Measurements from ENCODE around the gene NDST3.
A peak's percentile ranks its signal among the peaks of the same experiment; 100 is the strongest.

NDST3 gene

DNA sequence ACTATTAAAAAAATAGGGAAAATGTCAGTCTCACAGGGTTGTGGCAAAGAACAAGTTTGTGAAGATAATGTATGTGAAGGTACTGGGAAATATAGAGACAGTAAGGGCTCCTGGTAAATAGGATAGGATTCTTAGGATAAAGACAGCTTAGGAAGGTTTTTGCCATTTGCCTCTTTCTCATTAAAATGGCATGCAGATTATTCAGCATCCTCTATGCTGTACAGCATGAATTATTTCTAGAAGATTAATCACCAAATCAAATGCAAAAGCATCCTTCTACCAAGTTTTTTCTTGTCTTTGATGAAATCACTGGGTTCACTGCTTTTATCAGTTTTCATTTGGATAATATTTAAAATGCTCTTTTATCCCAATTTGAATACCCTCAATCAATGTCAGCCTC, 142.8 kb downstream of the NDST3 start:
- Histone ChIP-seq H3K23ac (ENCODE audit: low read depth, low read length, poor library complexity) (no peak overlapping the region), H3K4me1 (ENCODE audit: control insufficient read depth in 2 of 2, insufficient read depth in 1 of 2, low read depth in 1 of 2, low read length in 2 of 2) (no peaks in the 10 kb centered on the region), H3K4ac (ENCODE audit: low read length) (no peak overlapping the region), H2BK120ac (ENCODE audit: low read depth, low read length) (no peak overlapping the region), H3K4me2 (ENCODE audit: insufficient read depth, low read length, poor library complexity, severe bottlenecking) (no peak overlapping the region), H3K9ac (ENCODE audit: low read depth, low read length, poor library complexity) (no peak overlapping the region), H2AK5ac (ENCODE audit: low read depth, low read length) (no peak overlapping the region), H3K79me1 (ENCODE audit: low read depth, low read length) (no peaks in the 10 kb centered on the region), H3K36me3 (replicated peaks in 1 of 2; ENCODE audit: control insufficient read depth in 2 of 2, insufficient read depth in 2 of 2, low read length in 2 of 2) (no peaks in the 10 kb centered on the region), H3K18ac (ENCODE audit: low read length) (no peak overlapping the region), H3K27ac (replicated peaks; ENCODE audit: low read length) (no peak overlapping the region), H2AFZ (ENCODE audit: low read length) (no peak overlapping the region), H4K8ac (ENCODE audit: low read depth, low read length) (no peak overlapping the region), H2BK12ac (ENCODE audit: low read length) (no peak overlapping the region), H2BK15ac (ENCODE audit: low read length) (no peak overlapping the region), H3K27me3 (ENCODE audit: control insufficient read depth in 3 of 3, insufficient read depth in 3 of 3, low read depth in 1 of 3, low read length in 3 of 3) (no peaks in the 10 kb centered on the region), H2BK5ac (ENCODE audit: low read length) (no peak overlapping the region), H4K91ac (ENCODE audit: low read depth, low read length, poor library complexity) (no peak overlapping the region), H3K9me3 (replicated peaks in 1 of 2; ENCODE audit: control insufficient read depth in 2 of 2, insufficient read depth in 1 of 2, low read depth in 1 of 2, low read length in 2 of 2) (no peaks in the 10 kb centered on the region), H3K4me3 (ENCODE audit: low read length in 2 of 2) (no peak overlapping the region), H3K14ac (ENCODE audit: low read length) (no peak overlapping the region)
- DNase-seq (ENCODE audit: low spot score) = no peak

DNA sequence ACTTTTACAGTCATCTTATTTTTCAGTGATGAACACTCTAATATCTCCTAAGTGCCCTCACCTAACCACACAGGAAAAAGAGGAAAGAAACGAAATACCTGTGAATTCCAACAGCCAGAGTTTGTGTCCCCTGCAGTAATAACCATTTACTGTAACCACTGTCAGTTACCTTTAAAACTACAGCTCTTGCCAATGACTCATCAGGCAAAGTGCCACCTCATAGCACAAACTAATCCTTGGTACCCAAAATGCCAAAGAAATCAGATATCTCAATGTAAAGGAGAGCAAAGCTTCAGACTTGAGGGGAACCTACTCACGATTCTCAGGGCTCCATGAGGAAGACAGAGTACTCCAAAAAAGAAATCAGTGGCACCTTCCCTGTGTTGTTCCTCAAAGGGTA, 146.5 kb downstream of the NDST3 start:
- Histone ChIP-seq H3K4me2 (ENCODE audit: insufficient read depth, low read length, poor library complexity, severe bottlenecking) (no peak overlapping the region), H3K4me1 (ENCODE audit: control insufficient read depth in 2 of 2, insufficient read depth in 1 of 2, low read depth in 1 of 2, low read length in 2 of 2) (no peaks in the 10 kb centered on the region), H3K9me3 (replicated peaks in 1 of 2; ENCODE audit: control insufficient read depth in 2 of 2, insufficient read depth in 1 of 2, low read depth in 1 of 2, low read length in 2 of 2) (no peaks in the 10 kb centered on the region), H3K27me3 (ENCODE audit: control insufficient read depth in 3 of 3, insufficient read depth in 3 of 3, low read depth in 1 of 3, low read length in 3 of 3) (no peaks in the 10 kb centered on the region), H2AFZ (ENCODE audit: low read length) (no peak overlapping the region), H3K14ac (ENCODE audit: low read length) (no peak overlapping the region), H3K9ac (ENCODE audit: low read depth, low read length, poor library complexity) (no peak overlapping the region), H3K79me1 (ENCODE audit: low read depth, low read length) (no peaks in the 10 kb centered on the region), H2AK5ac (ENCODE audit: low read depth, low read length) (no peak overlapping the region), H4K8ac (ENCODE audit: low read depth, low read length) (no peak overlapping the region), H3K4ac (ENCODE audit: low read length) (no peak overlapping the region), H3K36me3 (replicated peaks in 1 of 2; ENCODE audit: control insufficient read depth in 2 of 2, insufficient read depth in 2 of 2, low read length in 2 of 2) (no peaks in the 10 kb centered on the region), H3K27ac (replicated peaks; ENCODE audit: low read length) (no peak overlapping the region), H2BK120ac (ENCODE audit: low read depth, low read length) (no peak overlapping the region), H3K4me3 (ENCODE audit: low read length in 2 of 2) (no peak overlapping the region), H3K18ac (ENCODE audit: low read length) (no peak overlapping the region), H3K23ac (ENCODE audit: low read depth, low read length, poor library complexity) (no peak overlapping the region), H2BK12ac (ENCODE audit: low read length) (no peak overlapping the region), H2BK15ac (ENCODE audit: low read length) (no peak overlapping the region), H2BK5ac (ENCODE audit: low read length) (no peak overlapping the region), H4K91ac (ENCODE audit: low read depth, low read length, poor library complexity) (no peak overlapping the region)
- DNase-seq (ENCODE audit: low spot score) = no peak
- WGBS, 2 donors (ENCODE audit: extremely low coverage in 2 of 2, insufficient read length in 2 of 2, insufficient replicate concordance in 1 of 2) = no CpG with 5 or more reads among the region's 2 CpGs

DNA sequence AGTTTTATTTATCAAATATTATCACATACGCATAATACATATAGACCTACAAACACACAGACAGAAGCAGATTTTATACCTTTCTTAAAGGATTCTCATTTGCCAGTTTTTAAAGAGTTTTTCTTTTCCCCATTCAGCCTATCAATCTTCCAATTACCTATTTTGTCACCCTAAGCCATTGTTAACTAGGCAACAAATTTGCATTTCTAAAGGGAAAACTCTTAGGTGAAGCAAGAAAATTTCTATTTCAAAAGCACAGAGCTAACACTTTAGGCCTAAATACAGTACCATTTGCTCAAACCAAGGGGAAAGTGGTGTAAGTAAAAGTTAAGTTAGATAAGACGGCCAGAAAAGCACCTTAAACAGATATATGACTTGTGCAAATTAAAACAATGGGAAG, 156.6 kb downstream of the NDST3 start:
- Histone ChIP-seq H3K14ac (ENCODE audit: low read length) (no peak overlapping the region), H3K23ac (ENCODE audit: low read depth, low read length, poor library complexity) (no peak overlapping the region)
- 100% methylated on average over 1 of the region's 2 CpGs; no CpG with 5 or more reads in 1 of the 2 donors for WGBS, 2 donors (ENCODE audit: extremely low coverage in 2 of 2, insufficient read length in 2 of 2, insufficient replicate concordance in 1 of 2)

DNA sequence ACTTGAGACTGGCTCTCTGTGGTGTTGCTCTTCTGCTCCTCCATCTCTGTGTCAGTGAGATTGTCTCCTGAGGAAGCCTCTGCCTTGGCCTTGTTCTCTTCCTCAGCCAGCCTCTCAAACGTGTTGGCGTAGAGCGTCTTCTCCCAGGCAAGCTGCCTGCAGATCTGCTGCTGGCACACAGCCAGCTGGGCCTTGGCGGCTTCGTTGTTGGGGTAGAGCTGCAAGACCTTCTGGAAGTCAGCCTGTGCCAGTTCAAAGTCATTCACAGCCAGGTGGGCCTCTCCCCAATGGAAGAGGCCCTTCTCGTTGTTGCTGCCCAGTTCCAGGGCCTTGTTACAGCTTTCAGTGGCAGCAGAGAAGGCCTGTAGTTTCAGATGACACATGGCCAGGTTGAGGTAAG, 159.1 kb downstream of the NDST3 start:
- no peaks in the 10 kb centered on the region for H3K4me1 ChIP-seq (ENCODE audit: control insufficient read depth in 2 of 2, insufficient read depth in 1 of 2, low read depth in 1 of 2, low read length in 2 of 2)
- no CpG with 5 or more reads among the region's 6 CpGs for WGBS, 2 donors (ENCODE audit: extremely low coverage in 2 of 2, insufficient read length in 2 of 2, insufficient replicate concordance in 1 of 2)
- H3K9me3 ChIP-seq (replicated peaks in 1 of 2; ENCODE audit: control insufficient read depth in 2 of 2, insufficient read depth in 1 of 2, low read depth in 1 of 2, low read length in 2 of 2) = peaks cover 0 to 2% of the 10 kb centered on the region in 2 donors

More for the DNA sequence above, 156.6 kb downstream of the NDST3 start:
- no peak overlapping the region for H3K4ac ChIP-seq (ENCODE audit: low read length)
- no peak overlapping the region for H2BK12ac ChIP-seq (ENCODE audit: low read length)
- no peak overlapping the region for H3K9ac ChIP-seq (ENCODE audit: low read depth, low read length, poor library complexity)
- H3K36me3 ChIP-seq (replicated peaks in 1 of 2; ENCODE audit: control insufficient read depth in 2 of 2, insufficient read depth in 2 of 2, low read length in 2 of 2) = no peaks in the 10 kb centered on the region
- H3K27ac ChIP-seq (replicated peaks; ENCODE audit: low read length) = no peak overlapping the region
- no peak overlapping the region for H2BK120ac ChIP-seq (ENCODE audit: low read depth, low read length)
- H3K4me1 ChIP-seq (ENCODE audit: control insufficient read depth in 2 of 2, insufficient read depth in 1 of 2, low read depth in 1 of 2, low read length in 2 of 2) = no peaks in the 10 kb centered on the region
- peaks cover 0 to 2% of the 10 kb centered on the region in 2 donors for H3K9me3 ChIP-seq (replicated peaks in 1 of 2; ENCODE audit: control insufficient read depth in 2 of 2, insufficient read depth in 1 of 2, low read depth in 1 of 2, low read length in 2 of 2)
- H2AK5ac ChIP-seq (ENCODE audit: low read depth, low read length) = no peak overlapping the region
- H4K8ac ChIP-seq (ENCODE audit: low read depth, low read length) = no peak overlapping the region
- H3K27me3 ChIP-seq (ENCODE audit: control insufficient read depth in 3 of 3, insufficient read depth in 3 of 3, low read depth in 1 of 3, low read length in 3 of 3) = no peaks in the 10 kb centered on the region
- H2AFZ ChIP-seq (ENCODE audit: low read length) = no peak overlapping the region
- H4K91ac ChIP-seq (ENCODE audit: low read depth, low read length, poor library complexity) = no peak overlapping the region
- no peak overlapping the region for H2BK5ac ChIP-seq (ENCODE audit: low read length)
- no peak overlapping the region for H2BK15ac ChIP-seq (ENCODE audit: low read length)
- H3K4me2 ChIP-seq (ENCODE audit: insufficient read depth, low read length, poor library complexity, severe bottlenecking) = no peak overlapping the region
- no peak overlapping the region for H3K4me3 ChIP-seq (ENCODE audit: low read length in 2 of 2)
- DNase-seq (ENCODE audit: low spot score) = no peak
- no peaks in the 10 kb centered on the region for H3K79me1 ChIP-seq (ENCODE audit: low read depth, low read length)
- H3K18ac ChIP-seq (ENCODE audit: low read length) = no peak overlapping the region

More for the DNA sequence above, 159.1 kb downstream of the NDST3 start:
- Histone ChIP-seq H3K14ac (ENCODE audit: low read length) (peak overlapping the region; percentile 39), H3K27me3 (ENCODE audit: control insufficient read depth in 3 of 3, insufficient read depth in 3 of 3, low read depth in 1 of 3, low read length in 3 of 3) (no peaks in the 10 kb centered on the region), H3K27ac (replicated peaks; ENCODE audit: low read length) (no peak overlapping the region), H3K36me3 (replicated peaks in 1 of 2; ENCODE audit: control insufficient read depth in 2 of 2, insufficient read depth in 2 of 2, low read length in 2 of 2) (no peaks in the 10 kb centered on the region), H4K91ac (ENCODE audit: low read depth, low read length, poor library complexity) (peak overlapping the region; percentile 59), H2BK120ac (ENCODE audit: low read depth, low read length) (no peak overlapping the region), H4K8ac (ENCODE audit: low read depth, low read length) (no peak overlapping the region), H2AK5ac (ENCODE audit: low read depth, low read length) (no peak overlapping the region), H3K79me1 (ENCODE audit: low read depth, low read length) (no peaks in the 10 kb centered on the region), H2BK15ac (ENCODE audit: low read length) (no peak overlapping the region), H3K4me2 (ENCODE audit: insufficient read depth, low read length, poor library complexity, severe bottlenecking) (no peak overlapping the region), H2BK12ac (ENCODE audit: low read length) (no peak overlapping the region), H3K9ac (ENCODE audit: low read depth, low read length, poor library complexity) (no peak overlapping the region), H3K4me3 (ENCODE audit: low read length in 2 of 2) (no peak overlapping the region), H2AFZ (ENCODE audit: low read length) (no peak overlapping the region), H3K4ac (ENCODE audit: low read length) (no peak overlapping the region), H3K18ac (ENCODE audit: low read length) (no peak overlapping the region), H2BK5ac (ENCODE audit: low read length) (no peak overlapping the region), H3K23ac (ENCODE audit: low read depth, low read length, poor library complexity) (no peak overlapping the region)
- no peak for DNase-seq (ENCODE audit: low spot score)
